Left ventricle myocardium inferior (tissue), 1 donor: ENCODE data around the gene SORCS1. TPM values are rescaled to one million over a fixed set of nuclear protein-coding genes. Genes with fewer than 3 reads are reported as not detected.

Experiments used
- DNase-seq: peaks from one replicate; pipeline ENCODE4 v3.0.0-alpha.2; 2020
- H3K27ac ChIP-seq: fragments of 200-600 bp; replicated peaks from 2 replicates; pipeline ENCODE4 v1.8.0; 2021
- H3K27me3 ChIP-seq: fragments of 200-600 bp; 2 replicates; pipeline ENCODE4 v1.8.0; 2021; ENCODE audit warnings: low read depth
- H3K36me3 ChIP-seq: fragments of 200-600 bp; 2 replicates; pipeline ENCODE4 v1.8.0; 2021
- H3K4me1 ChIP-seq: fragments of 200-600 bp; 2 replicates; pipeline ENCODE4 v1.8.0; 2021
- H3K4me3 ChIP-seq: fragments of 200-600 bp; 2 replicates; pipeline ENCODE4 v1.8.0; 2021; ENCODE audit warnings: mild to moderate bottlenecking, moderate library complexity
- H3K9me3 ChIP-seq: fragments of 200-600 bp; replicated peaks from 2 replicates; pipeline ENCODE4 v1.8.0; 2021
- CTCF ChIP-seq: fragments of 200-600 bp; IDR thresholded peaks from 2 replicates; pipeline ENCODE4 v1.8.0; 2021; ENCODE audit warnings: antibody characterized with exemption, mild to moderate bottlenecking, borderline replicate concordance
- intact Hi-C: fragments of 100-400 bp; cut with micrococcal nuclease; formaldehyde crosslinking; loops from one replicate; pipeline ENCODE4 v1.11.0; 2022
- total RNA-seq: library from RNA; stranded (reverse); fragmentation: NEBNext Ultra II Directional; extraction: Animal tissue kit (Norgen Biotek cat#: 25700); gene quantifications from one replicate; pipeline ENCODE4 v1.2.1, GENCODE V29; 2021
- donor health status: DM: no; HTN: yes; CAD: no; lungs with severe emphysema.

The SORCS1 gene
- total RNA-seq, 1 donor from 2014 or later: 2.9 TPM

- intact Hi-C loops: no loop called here
- DNase-seq: no peak
- Histone ChIP-seq H3K4me1 (peaks cover 9% of the 10 kb centered on the region), H3K27me3 (no peaks in the 10 kb centered on the region), H3K36me3 (no peaks in the 10 kb centered on the region), H3K27ac (no peak overlapping the region), H3K4me3 (no peak overlapping the region), H3K9me3 (no peaks in the 10 kb centered on the region)
- no peak for TF ChIP-seq CTCF
These were observed 605.1 kb downstream of the SORCS1 start for GRCh38 chr10:106559442-106559841.

- DNase-seq: no peak
- Histone ChIP-seq H3K36me3 (no peaks in the 10 kb centered on the region), H3K9me3 (no peaks in the 10 kb centered on the region), H3K4me1 (peaks cover 9% of the 10 kb centered on the region), H3K4me3 (no peak overlapping the region), H3K27ac (no peak overlapping the region), H3K27me3 (no peaks in the 10 kb centered on the region)
- TF ChIP-seq CTCF: no peak
- intact Hi-C loops: no loop called here
These were observed 606.4 kb downstream of the SORCS1 start for GRCh38 chr10:106557951-106558733.

GRCh38 chr10:106557053-106557452 lies 607.5 kb downstream of the SORCS1 start:
- intact Hi-C loops: no loop called here
- DNase-seq: no peak
- Histone ChIP-seq H3K4me3 (no peak overlapping the region), H3K36me3 (no peaks in the 10 kb centered on the region), H3K4me1 (peaks cover 9% of the 10 kb centered on the region), H3K27ac (no peak overlapping the region), H3K27me3 (no peaks in the 10 kb centered on the region), H3K9me3 (no peaks in the 10 kb centered on the region)
- no peak for TF ChIP-seq CTCF

- intact Hi-C loops: no loop called here
- no peaks in the 10 kb centered on the region for H3K9me3 ChIP-seq
- no peak overlapping the region for H3K27ac ChIP-seq
- H3K4me3 ChIP-seq: no peak overlapping the region
- TF ChIP-seq CTCF: peak; percentile 33
- no peak for DNase-seq
- no peaks in the 10 kb centered on the region for H3K36me3 ChIP-seq
- H3K4me1 ChIP-seq: peaks cover 9% of the 10 kb centered on the region
- H3K27me3 ChIP-seq: no peaks in the 10 kb centered on the region
These were observed 608.9 kb downstream of the SORCS1 start for GRCh38 chr10:106555599-106555998.

GRCh38 chr10:106551501-106552062 lies 612.9 kb downstream of the SORCS1 start:
- intact Hi-C loops: no loop called here
- DNase-seq: no peak
- Histone ChIP-seq H3K4me3 (no peak overlapping the region), H3K27me3 (no peaks in the 10 kb centered on the region), H3K27ac (no peak overlapping the region), H3K36me3 (no peaks in the 10 kb centered on the region), H3K4me1 (peaks cover 9% of the 10 kb centered on the region), H3K9me3 (no peaks in the 10 kb centered on the region)
- no peak for TF ChIP-seq CTCF
